Kidney (tissue), 14 donors: ENCODE data around the gene PLCH1. TPM values are rescaled to one million over a fixed set of nuclear protein-coding genes. Genes with fewer than 3 reads are reported as not detected.
A peak's percentile ranks its signal among the peaks of the same experiment; 100 is the strongest.

ENCODE experiments used
- DNase-seq, 5 donors: peaks; one replicate each; pipeline ENCODE4 v3.0.0-alpha.2; 2013 to 2020
- FAIRE-seq: peaks from 2 replicates; lab custom pipeline; 2012; peaks lifted over from hg19 to GRCh38; lab: Jason Lieb, UNC
- H3K27ac ChIP-seq, 2 donors: one replicate each; pipeline ENCODE4 v1.7.0; 2013; ENCODE audit warnings: low read depth in 2 of 2, low read length in 2 of 2, inconsistent platforms in 1 of 2
- H3K27me3 ChIP-seq: one replicate; pipeline ENCODE4 v1.7.1; 2013; ENCODE audit warnings: low read length, inconsistent platforms; ENCODE audit not compliant: control insufficient read depth, insufficient read depth
- H3K36me3 ChIP-seq, 3 donors: one replicate each; pipeline versions ENCODE4 v1.7.0 to v1.7.1; 2013; ENCODE audit warnings: low read length in 3 of 3, control low read depth in 1 of 3, inconsistent platforms in 1 of 3; ENCODE audit not compliant: insufficient read depth in 3 of 3, control insufficient read depth in 2 of 3
- H3K4me1 ChIP-seq, 3 donors: one replicate each; pipeline versions ENCODE4 v1.7.0 to v1.7.1; 2013; ENCODE audit warnings: low read length in 3 of 3, inconsistent platforms in 1 of 3, low read depth in 1 of 3; ENCODE audit not compliant: control insufficient read depth in 2 of 3, insufficient read depth in 2 of 3
- H3K4me3 ChIP-seq, 3 donors: one replicate each; pipeline versions ENCODE4 v1.7.0 to v1.8.1; 2013; ENCODE audit warnings: low read length in 3 of 3, control low read depth in 1 of 3, inconsistent platforms in 1 of 3
- H3K9ac ChIP-seq, 3 donors: one replicate each; pipeline versions ENCODE4 v1.7.0 to v1.7.1; 2013; ENCODE audit warnings: low read length in 3 of 3, control low read depth in 1 of 3, inconsistent platforms in 1 of 3
- H3K9me3 ChIP-seq, 3 donors: one replicate each; pipeline versions ENCODE4 v1.7.0 to v1.7.1; 2013; ENCODE audit warnings: low read length in 3 of 3, control low read depth in 1 of 3, inconsistent platforms in 1 of 3; ENCODE audit not compliant: control insufficient read depth in 2 of 3, insufficient read depth in 1 of 3
- CTCF ChIP-seq: IDR thresholded peaks from 3 replicates; pipeline ENCODE4 v1.5.1; 2012; ENCODE audit warnings: mild to moderate bottlenecking, moderate library complexity, borderline replicate concordance; ENCODE audit not compliant: insufficient read depth; ENCODE audit errors: extremely low read depth
- intact Hi-C: fragments of 100-400 bp; cut with DNase I; formaldehyde crosslinking; loops from one replicate; pipeline ENCODE4 v1.11.1; 2022
- polyA plus RNA-seq: library from polyadenylated mRNA; stranded (reverse); fragments of 350-450 nt; fragmentation: Illumina TruSeq; extraction: RNeasy Lipid Tissue Mini Kit (QIAGEN cat#74804); gene quantifications from one replicate; pipeline ENCODE4 v1.2.3, GENCODE V29; 2014; ENCODE audit warnings: low read depth, low replicate concordance; ENCODE audit not compliant: insufficient read depth
- total RNA-seq: library from RNA; stranded (reverse); fragmentation: NEBNext Ultra II Directional; extraction: Animal tissue kit (Norgen Biotek cat#: 25700); gene quantifications from one replicate; pipeline ENCODE4 v1.2.1, GENCODE V29; 2021
- donor health status: control.
- donor health status: control.
- donor health status: control.
- donor health status: control.
- donor health status: control.
- donor health status: DM: yes; HTN: yes; CAD: no.
- donor health status: Normal renal cell carcinoma (clear cell type).

The PLCH1 gene
- total and polyA plus RNA-seq, 2 donors from 2014 or later, result 1.6 to 9.6 TPM

GRCh38 chr3:155420406-155420805 lies 324.5 kb downstream of the PLCH1 start:
- Histone ChIP-seq H3K9me3 (no peaks in the 10 kb centered on the region), H3K4me3 (no peak overlapping the region), H3K36me3 (no peaks in the 10 kb centered on the region), H3K27ac (no peak overlapping the region), H3K4me1 (no peaks in the 10 kb centered on the region), H3K27me3 (no peaks in the 10 kb centered on the region), H3K9ac (no peak overlapping the region)
- no peak for TF ChIP-seq CTCF
- DNase-seq (peak in 1 of 5 donors; percentile 16), FAIRE-seq (no peak)
- intact Hi-C loops, result no loop called here

- Histone ChIP-seq H3K36me3 (no peaks in the 10 kb centered on the region), H3K27ac (no peak overlapping the region), H3K4me1 (no peaks in the 10 kb centered on the region), H3K27me3 (no peaks in the 10 kb centered on the region), H3K4me3 (no peak overlapping the region), H3K9ac (no peak overlapping the region), H3K9me3 (no peaks in the 10 kb centered on the region)
- DNase-seq (peak in 4 of 5 donors; percentile 45 to 91 (median 62)), FAIRE-seq (no peak)
- intact Hi-C loops, result no loop called here
- TF ChIP-seq CTCF, result no peak
Observed at GRCh38 chr3:155418407-155418806, 326.5 kb downstream of the PLCH1 start.

- FAIRE-seq (no peak), DNase-seq (no peak)
- Histone ChIP-seq H3K9me3 (no peaks in the 10 kb centered on the region), H3K27ac (no peak overlapping the region), H3K4me3 (no peak overlapping the region), H3K4me1 (no peaks in the 10 kb centered on the region), H3K27me3 (no peaks in the 10 kb centered on the region), H3K9ac (no peak overlapping the region), H3K36me3 (no peaks in the 10 kb centered on the region)
- TF ChIP-seq CTCF, result no peak
- intact Hi-C loops, result no loop called here
Observed at GRCh38 chr3:155417119-155417517, 327.8 kb downstream of the PLCH1 start.

- intact Hi-C loops, result no loop called here
- TF ChIP-seq CTCF, result no peak
- Histone ChIP-seq H3K36me3 (no peaks in the 10 kb centered on the region), H3K4me1 (no peaks in the 10 kb centered on the region), H3K27me3 (no peaks in the 10 kb centered on the region), H3K4me3 (no peak overlapping the region), H3K9ac (no peak overlapping the region), H3K9me3 (no peaks in the 10 kb centered on the region), H3K27ac (no peak overlapping the region)
- DNase-seq, result no peak
- FAIRE-seq, result no peak
Observed at GRCh38 chr3:155416500-155417118, 328.3 kb downstream of the PLCH1 start.
